Panc1 (cell line): Measurements from ENCODE around the gene CAMTA2.

Experiments used
- POLR2AphosphoS5 ChIP-seq: IDR thresholded peaks from 2 replicates; pipeline ENCODE4 v1.6.1; 2012; ENCODE audit warnings: mild to moderate bottlenecking, low read depth, low read length, moderate library complexity
- SIN3A ChIP-seq: IDR thresholded peaks from 2 replicates; pipeline ENCODE4 v1.6.1; 2012; ENCODE audit warnings: low read depth, mild to moderate bottlenecking, low read length, moderate library complexity, borderline replicate concordance; ENCODE audit not compliant: insufficient read depth
- TCF7L2 ChIP-seq: IDR thresholded peaks from 2 replicates; pipeline ENCODE4 v1.6.1; 2011; ENCODE audit warnings: mild to moderate bottlenecking, low read depth, low read length, inconsistent platforms
- TF ChIP-seq, protein P1 (sequence below): fragments of 450-650 bp; IDR thresholded peaks from 2 replicates; pipeline ENCODE4 v1.5.1; 2017; ENCODE audit warnings: mild to moderate bottlenecking
- TF ChIP-seq, protein P2 (sequence below), 2 experiments: IDR thresholded peaks; 2 replicates each; pipeline ENCODE4 v1.6.1; 2011 to 2012; ENCODE audit warnings: low read depth in 2 of 2, control low read depth in 1 of 2, low read length in 1 of 2, mild to moderate bottlenecking in 1 of 2, moderate library complexity in 1 of 2; ENCODE audit not compliant: insufficient read depth in 1 of 2

GRCh38 chr17:5035315-5035714, 47.8 kb upstream of the CAMTA2 start, which contains the start of gene SLC52A1:
- TF ChIP-seq POLR2AphosphoS5 (no peak), SIN3A (no peak), TCF7L2 (no peak)
- TF ChIP-seq, protein P1, sequence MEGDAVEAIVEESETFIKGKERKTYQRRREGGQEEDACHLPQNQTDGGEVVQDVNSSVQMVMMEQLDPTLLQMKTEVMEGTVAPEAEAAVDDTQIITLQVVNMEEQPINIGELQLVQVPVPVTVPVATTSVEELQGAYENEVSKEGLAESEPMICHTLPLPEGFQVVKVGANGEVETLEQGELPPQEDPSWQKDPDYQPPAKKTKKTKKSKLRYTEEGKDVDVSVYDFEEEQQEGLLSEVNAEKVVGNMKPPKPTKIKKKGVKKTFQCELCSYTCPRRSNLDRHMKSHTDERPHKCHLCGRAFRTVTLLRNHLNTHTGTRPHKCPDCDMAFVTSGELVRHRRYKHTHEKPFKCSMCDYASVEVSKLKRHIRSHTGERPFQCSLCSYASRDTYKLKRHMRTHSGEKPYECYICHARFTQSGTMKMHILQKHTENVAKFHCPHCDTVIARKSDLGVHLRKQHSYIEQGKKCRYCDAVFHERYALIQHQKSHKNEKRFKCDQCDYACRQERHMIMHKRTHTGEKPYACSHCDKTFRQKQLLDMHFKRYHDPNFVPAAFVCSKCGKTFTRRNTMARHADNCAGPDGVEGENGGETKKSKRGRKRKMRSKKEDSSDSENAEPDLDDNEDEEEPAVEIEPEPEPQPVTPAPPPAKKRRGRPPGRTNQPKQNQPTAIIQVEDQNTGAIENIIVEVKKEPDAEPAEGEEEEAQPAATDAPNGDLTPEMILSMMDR, result no peak
- TF ChIP-seq, protein P2, sequence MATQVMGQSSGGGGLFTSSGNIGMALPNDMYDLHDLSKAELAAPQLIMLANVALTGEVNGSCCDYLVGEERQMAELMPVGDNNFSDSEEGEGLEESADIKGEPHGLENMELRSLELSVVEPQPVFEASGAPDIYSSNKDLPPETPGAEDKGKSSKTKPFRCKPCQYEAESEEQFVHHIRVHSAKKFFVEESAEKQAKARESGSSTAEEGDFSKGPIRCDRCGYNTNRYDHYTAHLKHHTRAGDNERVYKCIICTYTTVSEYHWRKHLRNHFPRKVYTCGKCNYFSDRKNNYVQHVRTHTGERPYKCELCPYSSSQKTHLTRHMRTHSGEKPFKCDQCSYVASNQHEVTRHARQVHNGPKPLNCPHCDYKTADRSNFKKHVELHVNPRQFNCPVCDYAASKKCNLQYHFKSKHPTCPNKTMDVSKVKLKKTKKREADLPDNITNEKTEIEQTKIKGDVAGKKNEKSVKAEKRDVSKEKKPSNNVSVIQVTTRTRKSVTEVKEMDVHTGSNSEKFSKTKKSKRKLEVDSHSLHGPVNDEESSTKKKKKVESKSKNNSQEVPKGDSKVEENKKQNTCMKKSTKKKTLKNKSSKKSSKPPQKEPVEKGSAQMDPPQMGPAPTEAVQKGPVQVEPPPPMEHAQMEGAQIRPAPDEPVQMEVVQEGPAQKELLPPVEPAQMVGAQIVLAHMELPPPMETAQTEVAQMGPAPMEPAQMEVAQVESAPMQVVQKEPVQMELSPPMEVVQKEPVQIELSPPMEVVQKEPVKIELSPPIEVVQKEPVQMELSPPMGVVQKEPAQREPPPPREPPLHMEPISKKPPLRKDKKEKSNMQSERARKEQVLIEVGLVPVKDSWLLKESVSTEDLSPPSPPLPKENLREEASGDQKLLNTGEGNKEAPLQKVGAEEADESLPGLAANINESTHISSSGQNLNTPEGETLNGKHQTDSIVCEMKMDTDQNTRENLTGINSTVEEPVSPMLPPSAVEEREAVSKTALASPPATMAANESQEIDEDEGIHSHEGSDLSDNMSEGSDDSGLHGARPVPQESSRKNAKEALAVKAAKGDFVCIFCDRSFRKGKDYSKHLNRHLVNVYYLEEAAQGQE (IDR thresholded peaks at IDR 0.05; ENCODE audit: insufficient read depth in 1 of 2, low read depth in 2 of 2, low read length in 1 of 2), result no peak
